ENCODE measurements around the gene TPCN1. TPM values are rescaled to one million over a fixed set of nuclear protein-coding genes. Genes with fewer than 3 reads are reported as not detected.

The TPCN1 gene
- total and polyA plus RNA-seq, 10 donors, result 15.5 to 90.1 (median 46.7) TPM

DNA sequence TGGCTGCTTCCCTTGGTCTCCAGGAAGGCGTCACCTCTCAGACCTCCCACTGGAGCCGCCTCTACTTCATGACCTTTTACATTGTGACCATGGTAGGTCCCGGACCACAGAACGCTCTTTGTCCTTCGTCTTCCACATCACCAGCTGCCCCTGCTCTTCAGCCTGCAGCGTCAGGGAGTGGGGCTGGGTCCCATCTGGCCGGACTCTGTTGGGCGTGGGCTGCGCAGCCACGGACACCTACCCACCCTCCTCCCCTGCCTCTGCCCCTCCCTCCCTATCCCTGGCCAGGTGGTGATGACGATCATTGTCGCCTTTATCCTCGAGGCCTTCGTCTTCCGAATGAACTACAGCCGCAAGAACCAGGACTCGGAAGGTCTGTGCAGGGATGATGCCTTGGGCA, 70.3 kb downstream of the TPCN1 start:
- H3K4me3 ChIP-seq, result no peak overlapping the region
- 92 to 96% (median 95%) methylated on average over 17 of the region's 17 CpGs for WGBS, 5 donors
- H3K4me1 ChIP-seq, result peaks cover 0 to 9% (median 0%) of the 10 kb centered on the region in 6 donors
- H3K36me3 ChIP-seq, result peaks cover 2 to 100% (median 96%) of the 10 kb centered on the region in 6 donors
- DNase-seq, result no peak
- no peaks in the 10 kb centered on the region for H3K27me3 ChIP-seq (replicated peaks in 1 of 7)
- TF ChIP-seq, protein P1, sequence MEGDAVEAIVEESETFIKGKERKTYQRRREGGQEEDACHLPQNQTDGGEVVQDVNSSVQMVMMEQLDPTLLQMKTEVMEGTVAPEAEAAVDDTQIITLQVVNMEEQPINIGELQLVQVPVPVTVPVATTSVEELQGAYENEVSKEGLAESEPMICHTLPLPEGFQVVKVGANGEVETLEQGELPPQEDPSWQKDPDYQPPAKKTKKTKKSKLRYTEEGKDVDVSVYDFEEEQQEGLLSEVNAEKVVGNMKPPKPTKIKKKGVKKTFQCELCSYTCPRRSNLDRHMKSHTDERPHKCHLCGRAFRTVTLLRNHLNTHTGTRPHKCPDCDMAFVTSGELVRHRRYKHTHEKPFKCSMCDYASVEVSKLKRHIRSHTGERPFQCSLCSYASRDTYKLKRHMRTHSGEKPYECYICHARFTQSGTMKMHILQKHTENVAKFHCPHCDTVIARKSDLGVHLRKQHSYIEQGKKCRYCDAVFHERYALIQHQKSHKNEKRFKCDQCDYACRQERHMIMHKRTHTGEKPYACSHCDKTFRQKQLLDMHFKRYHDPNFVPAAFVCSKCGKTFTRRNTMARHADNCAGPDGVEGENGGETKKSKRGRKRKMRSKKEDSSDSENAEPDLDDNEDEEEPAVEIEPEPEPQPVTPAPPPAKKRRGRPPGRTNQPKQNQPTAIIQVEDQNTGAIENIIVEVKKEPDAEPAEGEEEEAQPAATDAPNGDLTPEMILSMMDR (IDR thresholded peaks at IDR 0.05 in 8 of 11, conservative IDR thresholded peaks at IDR 0.05 in 3 of 11), result no peak
- TF ChIP-seq POLR2AphosphoS5 (IDR thresholded peaks at IDR 0.05), result peak in 2 of 3 donors; percentile 7 to 61
- no peak overlapping the region for H3K27ac ChIP-seq
- intact Hi-C loops (cut with DNase I; ENCODE audit: low total_unique reads), result no loop called here
- no peaks in the 10 kb centered on the region for H3K9me3 ChIP-seq

DNA sequence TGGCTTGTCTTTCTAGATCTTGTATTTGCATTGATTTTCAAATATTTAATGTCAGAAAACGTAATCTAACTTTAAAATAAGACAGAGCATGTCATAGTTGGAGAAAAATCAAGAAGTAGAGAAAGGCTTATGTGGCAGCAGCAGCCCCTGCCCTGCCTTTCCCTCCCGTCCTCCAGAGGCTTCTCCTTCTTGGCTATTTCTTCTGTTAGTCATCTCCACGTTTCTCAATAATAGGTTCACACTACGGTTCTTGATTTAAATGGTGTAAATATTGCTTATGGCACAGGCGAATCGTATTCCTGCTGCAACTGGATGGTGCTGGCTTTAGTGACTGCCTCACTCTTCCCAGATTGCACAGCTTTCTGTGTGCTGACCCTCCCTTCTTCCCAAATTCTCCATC, 70.8 kb downstream of the TPCN1 start:
- Histone ChIP-seq H3K27me3 (replicated peaks in 1 of 7) (no peaks in the 10 kb centered on the region), H3K9me3 (no peaks in the 10 kb centered on the region), H3K4me3 (no peak overlapping the region), H3K27ac (no peak overlapping the region), H3K4me1 (peaks cover 0 to 11% (median 0%) of the 10 kb centered on the region in 6 donors), H3K36me3 (peaks cover 2 to 100% (median 94%) of the 10 kb centered on the region in 6 donors)
- TF ChIP-seq POLR2A (IDR thresholded peaks at IDR 0.05), result no peak
- TF ChIP-seq, protein P1 (IDR thresholded peaks at IDR 0.05 in 8 of 11, conservative IDR thresholded peaks at IDR 0.05 in 3 of 11), result no peak
- no peak for TF ChIP-seq POLR2AphosphoS5 (IDR thresholded peaks at IDR 0.05)
- DNase-seq, result no peak
- WGBS, 5 donors, result 87 to 94% (median 89%) methylated on average over 6 of the region's 6 CpGs
- intact Hi-C loops (cut with DNase I; ENCODE audit: low total_unique reads), result no loop called here

DNA sequence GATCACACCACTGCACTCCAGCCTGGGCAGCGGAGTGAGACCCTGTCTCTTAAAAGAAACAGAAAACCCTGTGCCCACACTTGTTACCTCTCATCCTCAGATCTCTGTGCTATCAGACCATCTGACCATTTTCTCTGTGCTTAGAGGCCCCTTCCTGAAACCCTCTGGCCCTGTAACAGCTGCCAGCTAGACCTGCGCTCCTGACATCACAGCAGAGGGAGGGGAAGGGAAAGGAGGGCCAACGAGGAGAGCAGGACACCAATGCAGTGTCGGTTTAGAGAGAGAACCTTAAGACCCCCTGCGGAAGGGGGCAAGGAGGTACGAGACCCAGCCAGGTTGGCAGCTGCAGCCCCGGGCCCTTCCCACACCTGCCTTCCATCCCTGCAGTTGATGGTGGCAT, 71.3 kb downstream of the TPCN1 start:
- Histone ChIP-seq H3K9me3 (no peaks in the 10 kb centered on the region), H3K27ac (no peak overlapping the region), H3K36me3 (peaks cover 2 to 100% (median 90%) of the 10 kb centered on the region in 6 donors), H3K4me1 (peaks cover 0 to 16% (median under 1%) of the 10 kb centered on the region in 6 donors), H3K4me3 (no peak overlapping the region), H3K27me3 (replicated peaks in 1 of 7) (no peaks in the 10 kb centered on the region)
- intact Hi-C loops (cut with DNase I; ENCODE audit: low total_unique reads), result no loop called here
- TF ChIP-seq, protein P1 (IDR thresholded peaks at IDR 0.05 in 8 of 11, conservative IDR thresholded peaks at IDR 0.05 in 3 of 11), result no peak
- TF ChIP-seq POLR2AphosphoS5 (IDR thresholded peaks at IDR 0.05) (no peak), POLR2A (IDR thresholded peaks at IDR 0.05) (no peak)
- no peak for DNase-seq
- WGBS, 5 donors, result 87 to 97% (median 94%) methylated on average over 6 to 7 of the region's 7 CpGs

DNA sequence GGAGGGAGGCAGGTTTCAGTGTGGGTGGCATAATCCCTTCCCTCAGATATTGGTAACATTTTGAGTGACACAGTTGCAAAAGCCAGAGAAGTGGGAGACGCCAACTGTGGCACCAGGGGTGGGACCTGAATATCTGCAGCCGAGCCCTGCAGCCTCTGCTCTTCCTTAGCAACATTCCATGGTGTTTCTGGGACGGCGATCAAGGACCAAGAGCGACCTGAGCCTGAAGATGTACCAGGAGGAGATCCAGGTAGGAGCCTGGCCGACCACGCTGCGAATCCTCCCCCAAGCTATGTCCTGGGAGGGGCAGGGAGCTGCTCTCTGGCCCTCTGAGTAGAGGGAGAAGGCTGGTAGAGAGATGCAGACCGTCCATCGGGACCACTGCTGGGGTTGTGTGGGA, 71.8 kb downstream of the TPCN1 start:
- DNase-seq, result no peak
- no peak overlapping the region for H3K27ac ChIP-seq
- intact Hi-C loops (cut with DNase I; ENCODE audit: low total_unique reads), result no loop called here
- no peaks in the 10 kb centered on the region for H3K9me3 ChIP-seq
- no peaks in the 10 kb centered on the region for H3K27me3 ChIP-seq (replicated peaks in 1 of 7)
- TF ChIP-seq POLR2AphosphoS5 (IDR thresholded peaks at IDR 0.05) (no peak), POLR2A (IDR thresholded peaks at IDR 0.05) (no peak)
- TF ChIP-seq, protein P1 (IDR thresholded peaks at IDR 0.05 in 8 of 11, conservative IDR thresholded peaks at IDR 0.05 in 3 of 11), result no peak
- H3K4me1 ChIP-seq, result peaks cover 0 to 21% (median 4%) of the 10 kb centered on the region in 6 donors
- H3K4me3 ChIP-seq, result no peak overlapping the region
- peaks cover 2 to 100% (median 84%) of the 10 kb centered on the region in 6 donors for H3K36me3 ChIP-seq
- 92 to 96% (median 93%) methylated on average over 10 of the region's 10 CpGs for WGBS, 5 donors

All from spleen (tissue), 11 donors.